HUES6 (cell line): Measurements from ENCODE around the gene BCL2L11.

Source experiments
- H3K27ac ChIP-seq: 2 replicates; pipeline ENCODE4 v1.7.0; 2013; ENCODE audit warnings: low read depth, mild to moderate bottlenecking, low read length, inconsistent platforms
- H3K27me3 ChIP-seq: 2 replicates; pipeline ENCODE4 v1.6.1; 2013; ENCODE audit warnings: low read length; ENCODE audit not compliant: control insufficient read depth, insufficient read depth
- H3K36me3 ChIP-seq: 2 replicates; pipeline ENCODE4 v1.6.1; 2013; ENCODE audit warnings: low read length; ENCODE audit not compliant: control insufficient read depth, insufficient read depth
- H3K4me1 ChIP-seq: 2 replicates; pipeline ENCODE4 v1.6.1; 2013; ENCODE audit warnings: low read length; ENCODE audit not compliant: control insufficient read depth, insufficient read depth
- H3K4me3 ChIP-seq: 2 replicates; pipeline ENCODE4 v1.5.1; 2013; ENCODE audit warnings: low read depth, low read length
- H3K9ac ChIP-seq: one replicate; pipeline ENCODE4 v1.6.1; 2013; ENCODE audit warnings: mild to moderate bottlenecking, low read length
- H3K9me3 ChIP-seq: 2 replicates; pipeline ENCODE4 v1.6.1; 2013; ENCODE audit warnings: low read depth, low read length; ENCODE audit not compliant: control insufficient read depth, insufficient read depth

Gene BCL2L11

DNA sequence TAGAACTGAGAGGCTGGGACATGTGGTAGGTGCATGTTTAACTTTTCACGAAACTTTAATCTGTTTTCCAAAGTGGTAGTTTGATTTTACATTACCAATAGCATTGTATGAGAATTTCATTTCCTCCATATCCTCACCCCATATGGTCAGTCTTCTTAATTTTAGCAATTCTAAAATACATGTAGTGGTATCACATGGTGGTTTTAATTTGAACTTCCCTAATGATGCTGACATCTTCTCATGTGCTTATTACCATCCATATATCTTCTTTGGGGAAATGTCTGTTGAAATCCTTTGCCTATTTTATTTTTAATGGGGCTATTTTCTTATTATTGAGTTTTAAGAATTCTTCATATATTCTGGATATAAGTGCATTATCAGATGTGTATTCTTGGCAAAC is 89.3 kb downstream of the BCL2L11 start:
- H3K9me3 ChIP-seq: peaks cover 14% of the 10 kb centered on the region
- H3K36me3 ChIP-seq: no peaks in the 10 kb centered on the region
- no peak overlapping the region for H3K27ac ChIP-seq
- H3K9ac ChIP-seq: no peak overlapping the region
- H3K27me3 ChIP-seq: no peaks in the 10 kb centered on the region
- no peaks in the 10 kb centered on the region for H3K4me1 ChIP-seq
- H3K4me3 ChIP-seq: no peak overlapping the region

GRCh38 chr2:111213877-111214276 is 93.2 kb downstream of the BCL2L11 start:
- Histone ChIP-seq H3K27ac (no peak overlapping the region), H3K36me3 (no peaks in the 10 kb centered on the region), H3K4me1 (no peaks in the 10 kb centered on the region), H3K4me3 (no peak overlapping the region), H3K9me3 (peaks cover 26% of the 10 kb centered on the region), H3K9ac (no peak overlapping the region), H3K27me3 (no peaks in the 10 kb centered on the region)

- Histone ChIP-seq H3K9ac (no peak overlapping the region), H3K27me3 (no peaks in the 10 kb centered on the region), H3K27ac (no peak overlapping the region), H3K4me3 (no peak overlapping the region), H3K36me3 (no peaks in the 10 kb centered on the region), H3K4me1 (peaks cover 8% of the 10 kb centered on the region), H3K9me3 (peaks cover 21% of the 10 kb centered on the region)
These were observed 96.3 kb downstream of the BCL2L11 start for GRCh38 chr2:111216811-111217652.
